HEK293 (cell line): Measurements from ENCODE around the gene RNF31.

Experiments
- ATF2 ChIP-seq: fragments of 450-650 bp; formaldehyde crosslinking; IDR thresholded peaks from 2 replicates; pipeline ENCODE4 v1.5.1; 2016; ENCODE audit warnings: missing biosample characterization, missing genetic modification characterization, low read depth
- IKZF3 ChIP-seq: fragments of 450-650 bp; IDR thresholded peaks from 2 replicates; pipeline ENCODE4 v1.5.0; 2018; ENCODE audit warnings: missing biosample characterization, mild to moderate bottlenecking, missing genetic modification characterization, moderate library complexity
- KLF7 ChIP-seq: fragments of 450-650 bp; formaldehyde crosslinking; IDR thresholded peaks from 2 replicates; pipeline ENCODE4 v1.5.1; 2016; ENCODE audit warnings: missing biosample characterization, missing genetic modification characterization, borderline replicate concordance
- SCRT1 ChIP-seq: fragments of 450-650 bp; formaldehyde crosslinking; IDR thresholded peaks from 2 replicates; pipeline ENCODE4 v1.5.1; 2016; ENCODE audit warnings: missing biosample characterization, missing genetic modification characterization, borderline replicate concordance
- SCRT2 ChIP-seq: fragments of 450-650 bp; formaldehyde crosslinking; IDR thresholded peaks from 2 replicates; pipeline ENCODE4 v1.5.1; 2016; ENCODE audit warnings: missing biosample characterization, missing genetic modification characterization
- SETDB1 ChIP-seq: IDR thresholded peaks from one replicate; pipeline ENCODE4 v1.6.1; 2017; ENCODE audit warnings: mild to moderate bottlenecking, low read length, moderate library complexity, mixed read lengths; ENCODE audit not compliant: insufficient read length
- SP2 ChIP-seq: fragments of 450-650 bp; formaldehyde crosslinking; IDR thresholded peaks from 2 replicates; pipeline ENCODE4 v1.5.1; 2016; ENCODE audit warnings: missing biosample characterization, missing genetic modification characterization
- SP7 ChIP-seq: fragments of 450-650 bp; formaldehyde crosslinking; IDR thresholded peaks from 2 replicates; pipeline ENCODE4 v1.5.1; 2016; ENCODE audit warnings: missing biosample characterization, missing genetic modification characterization
- ZBTB26 ChIP-seq: fragments of 450-650 bp; formaldehyde crosslinking; optimal IDR thresholded peaks from 2 replicates; pipeline ENCODE3; 2016; ENCODE audit warnings: missing biosample characterization, mild to moderate bottlenecking, missing genetic modification characterization
- ZBTB7A ChIP-seq: fragments of 450-650 bp; formaldehyde crosslinking; IDR thresholded peaks from 2 replicates; pipeline ENCODE4 v1.5.1; 2016; ENCODE audit warnings: low read depth, missing biosample characterization, missing genetic modification characterization
- ZFHX2 ChIP-seq: fragments of 450-650 bp; formaldehyde crosslinking; conservative IDR thresholded peaks from 2 replicates; pipeline ENCODE4 v1.5.1; 2016; ENCODE audit warnings: missing biosample characterization, missing genetic modification characterization
- ZNF10 ChIP-seq: fragments of 450-650 bp; formaldehyde crosslinking; IDR thresholded peaks from 2 replicates; pipeline ENCODE4 v1.5.1; 2017; ENCODE audit warnings: missing biosample characterization, missing genetic modification characterization
- ZNF148 ChIP-seq: fragments of 450-650 bp; formaldehyde crosslinking; IDR thresholded peaks from 2 replicates; pipeline ENCODE4 v1.5.0; 2017; ENCODE audit warnings: missing biosample characterization, missing genetic modification characterization, borderline replicate concordance
- ZNF175 ChIP-seq: fragments of 450-650 bp; formaldehyde crosslinking; IDR thresholded peaks from 2 replicates; pipeline ENCODE4 v1.5.1; 2016; ENCODE audit warnings: missing biosample characterization, missing genetic modification characterization
- ZNF2 ChIP-seq: fragments of 450-650 bp; formaldehyde crosslinking; IDR thresholded peaks from 2 replicates; pipeline ENCODE4 v1.5.1; 2016; ENCODE audit warnings: missing biosample characterization, missing genetic modification characterization
- ZNF311 ChIP-seq: fragments of 450-650 bp; formaldehyde crosslinking; IDR thresholded peaks from 2 replicates; pipeline ENCODE4 v1.5.1; 2017; ENCODE audit warnings: missing biosample characterization, missing genetic modification characterization, borderline replicate concordance
- ZNF366 ChIP-seq: fragments of 450-650 bp; formaldehyde crosslinking; conservative IDR thresholded peaks from 2 replicates; pipeline ENCODE4 v1.5.1; 2016; ENCODE audit warnings: missing biosample characterization, missing genetic modification characterization
- ZNF555 ChIP-seq: fragments of 450-650 bp; formaldehyde crosslinking; conservative IDR thresholded peaks from 2 replicates; pipeline ENCODE4 v1.5.1; 2017; ENCODE audit warnings: missing biosample characterization, mild to moderate bottlenecking, missing genetic modification characterization, inconsistent platforms
- ZNF560 ChIP-seq: fragments of 450-650 bp; formaldehyde crosslinking; IDR thresholded peaks from 2 replicates; pipeline ENCODE4 v1.5.1; 2017; ENCODE audit warnings: missing biosample characterization, missing genetic modification characterization, borderline replicate concordance
- ZNF585B ChIP-seq: fragments of 450-650 bp; formaldehyde crosslinking; IDR thresholded peaks from 2 replicates; pipeline ENCODE4 v1.5.1; 2016; ENCODE audit warnings: missing biosample characterization, missing genetic modification characterization
- ZNF610 ChIP-seq: fragments of 450-650 bp; formaldehyde crosslinking; IDR thresholded peaks from 2 replicates; pipeline ENCODE4 v1.5.1; 2016; ENCODE audit warnings: missing biosample characterization, missing genetic modification characterization, borderline replicate concordance
- ZNF621 ChIP-seq: fragments of 450-650 bp; formaldehyde crosslinking; IDR thresholded peaks from 2 replicates; pipeline ENCODE4 v1.5.1; 2017; ENCODE audit warnings: missing biosample characterization, missing genetic modification characterization
- ZNF626 ChIP-seq: fragments of 450-650 bp; sonication (Bioruptor Pico); formaldehyde crosslinking; IDR thresholded peaks from 2 replicates; pipeline ENCODE4 v1.5.1; 2018; ENCODE audit warnings: missing biosample characterization, missing genetic modification characterization, inconsistent platforms
- ZSCAN4 ChIP-seq: fragments of 450-650 bp; formaldehyde crosslinking; IDR thresholded peaks from 2 replicates; pipeline ENCODE4 v1.5.1; 2017; ENCODE audit warnings: missing biosample characterization, missing genetic modification characterization
- ZXDB ChIP-seq: fragments of 450-650 bp; formaldehyde crosslinking; IDR thresholded peaks from 2 replicates; pipeline ENCODE4 v1.5.1; 2016; ENCODE audit warnings: missing biosample characterization, missing genetic modification characterization
- TF ChIP-seq, protein P1 (sequence below): fragments of 450-650 bp; formaldehyde crosslinking; IDR thresholded peaks from 2 replicates; pipeline ENCODE4 v1.5.1; 2017; ENCODE audit warnings: missing biosample characterization, missing genetic modification characterization
- TF ChIP-seq, protein P2 (sequence below): fragments of 450-650 bp; formaldehyde crosslinking; IDR thresholded peaks from 2 replicates; pipeline ENCODE4 v1.5.1; 2017; ENCODE audit warnings: missing biosample characterization, missing genetic modification characterization
- TF ChIP-seq, protein P3 (sequence below): fragments of 450-650 bp; IDR thresholded peaks from 2 replicates; pipeline ENCODE4 v1.5.1; 2018; ENCODE audit warnings: missing biosample characterization, missing genetic modification characterization

RNF31 gene

DNA sequence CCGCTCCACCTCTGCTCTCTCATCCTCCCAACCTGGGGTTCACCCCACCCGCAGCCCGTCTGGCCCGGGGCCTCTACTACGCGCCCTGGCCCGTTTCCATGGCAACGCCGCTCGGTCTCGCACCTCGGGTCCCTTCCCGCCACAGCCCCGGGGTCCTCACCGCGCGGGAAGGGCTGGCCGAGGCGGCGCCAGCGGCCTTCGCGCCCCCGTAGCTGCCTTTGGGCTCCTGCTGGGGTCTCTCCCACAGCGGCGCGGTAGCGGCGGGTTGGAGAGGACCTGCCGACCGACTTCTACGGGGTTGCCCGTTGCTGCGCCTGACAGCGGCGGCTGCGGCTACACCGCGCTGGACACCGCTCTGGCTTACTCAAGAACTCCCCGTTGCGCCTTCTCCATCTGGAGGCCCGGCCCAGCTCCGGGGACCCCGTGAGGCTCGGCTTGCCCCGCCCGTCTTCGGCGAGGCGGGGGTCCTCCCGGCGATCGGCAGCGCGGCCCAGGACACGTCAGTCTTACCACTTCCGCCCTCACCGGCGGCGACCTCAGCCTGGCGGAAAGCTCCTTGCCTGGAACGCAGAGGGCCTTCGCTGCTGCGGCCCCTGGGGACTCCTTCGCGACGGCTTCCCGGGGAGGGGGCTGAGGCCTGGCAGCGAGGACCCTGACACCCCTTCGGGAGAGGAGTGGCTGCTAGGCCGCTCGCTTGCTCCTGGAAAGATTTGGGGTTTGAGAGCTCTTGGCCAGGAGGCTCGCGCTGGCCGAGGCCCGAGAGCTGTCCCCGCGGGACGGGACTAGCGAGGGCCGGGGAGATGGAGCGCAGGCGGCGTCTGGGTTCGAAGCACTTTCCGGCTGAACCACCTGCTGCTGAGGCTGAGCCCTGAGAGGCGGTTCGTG, 48.1 kb downstream of the RNF31 start, which contains the start of gene TM9SF1 (continued):
- TF ChIP-seq ZFHX2 (tag by site-specific recombination) (peak; percentile 42; the same call in 1 of the 2 replicates), ZNF555 (no peak), KLF7 (tag by site-specific recombination) (no peak), SP7 (tag by site-specific recombination) (peak; percentile 71; the same call in 1 of the 2 replicates), SCRT1 (tag by site-specific recombination) (peak; percentile 77), ZXDB (tag by site-specific recombination) (peak; percentile 99), ZNF175 (tag by site-specific recombination) (no peak), IKZF3 (tag by site-specific recombination) (no peak), ZNF10 (tag by site-specific recombination) (no peak), SETDB1 (peak; percentile 19), ZNF610 (peak; percentile 98), ZBTB7A (tag by site-specific recombination) (peak; percentile 95), ZNF621 (no peak), ZNF148 (tag by site-specific recombination) (no peak; the same call in 1 of the 2 replicates), SCRT2 (peak; percentile 98), ATF2 (tag by site-specific recombination) (peak; percentile 63; the same call in 1 of the 2 replicates), ZNF626 (tag by site-specific recombination) (no peak), ZBTB26 (peak; percentile 84), ZNF2 (0 out of 2 replicates have a peak, but pooled peaks have one; percentile 63), ZSCAN4 (tag by site-specific recombination) (peak; percentile 49; the same call in 1 of the 2 replicates), ZNF311 (no peak), ZNF560 (tag by site-specific recombination) (no peak), SP2 (peak; percentile 71), ZNF366 (tag by site-specific recombination) (no peak), ZNF585B (tag by site-specific recombination) (no peak)
- TF ChIP-seq, protein P1, sequence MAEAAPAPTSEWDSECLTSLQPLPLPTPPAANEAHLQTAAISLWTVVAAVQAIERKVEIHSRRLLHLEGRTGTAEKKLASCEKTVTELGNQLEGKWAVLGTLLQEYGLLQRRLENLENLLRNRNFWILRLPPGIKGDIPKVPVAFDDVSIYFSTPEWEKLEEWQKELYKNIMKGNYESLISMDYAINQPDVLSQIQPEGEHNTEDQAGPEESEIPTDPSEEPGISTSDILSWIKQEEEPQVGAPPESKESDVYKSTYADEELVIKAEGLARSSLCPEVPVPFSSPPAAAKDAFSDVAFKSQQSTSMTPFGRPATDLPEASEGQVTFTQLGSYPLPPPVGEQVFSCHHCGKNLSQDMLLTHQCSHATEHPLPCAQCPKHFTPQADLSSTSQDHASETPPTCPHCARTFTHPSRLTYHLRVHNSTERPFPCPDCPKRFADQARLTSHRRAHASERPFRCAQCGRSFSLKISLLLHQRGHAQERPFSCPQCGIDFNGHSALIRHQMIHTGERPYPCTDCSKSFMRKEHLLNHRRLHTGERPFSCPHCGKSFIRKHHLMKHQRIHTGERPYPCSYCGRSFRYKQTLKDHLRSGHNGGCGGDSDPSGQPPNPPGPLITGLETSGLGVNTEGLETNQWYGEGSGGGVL: peak; percentile 23
- TF ChIP-seq, protein P2, sequence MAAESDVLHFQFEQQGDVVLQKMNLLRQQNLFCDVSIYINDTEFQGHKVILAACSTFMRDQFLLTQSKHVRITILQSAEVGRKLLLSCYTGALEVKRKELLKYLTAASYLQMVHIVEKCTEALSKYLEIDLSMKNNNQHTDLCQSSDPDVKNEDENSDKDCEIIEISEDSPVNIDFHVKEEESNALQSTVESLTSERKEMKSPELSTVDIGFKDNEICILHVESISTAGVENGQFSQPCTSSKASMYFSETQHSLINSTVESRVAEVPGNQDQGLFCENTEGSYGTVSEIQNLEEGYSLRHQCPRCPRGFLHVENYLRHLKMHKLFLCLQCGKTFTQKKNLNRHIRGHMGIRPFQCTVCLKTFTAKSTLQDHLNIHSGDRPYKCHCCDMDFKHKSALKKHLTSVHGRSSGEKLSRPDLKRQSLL (tag by site-specific recombination): peak; percentile 64; the same call in 1 of the 2 replicates
- TF ChIP-seq, protein P3, sequence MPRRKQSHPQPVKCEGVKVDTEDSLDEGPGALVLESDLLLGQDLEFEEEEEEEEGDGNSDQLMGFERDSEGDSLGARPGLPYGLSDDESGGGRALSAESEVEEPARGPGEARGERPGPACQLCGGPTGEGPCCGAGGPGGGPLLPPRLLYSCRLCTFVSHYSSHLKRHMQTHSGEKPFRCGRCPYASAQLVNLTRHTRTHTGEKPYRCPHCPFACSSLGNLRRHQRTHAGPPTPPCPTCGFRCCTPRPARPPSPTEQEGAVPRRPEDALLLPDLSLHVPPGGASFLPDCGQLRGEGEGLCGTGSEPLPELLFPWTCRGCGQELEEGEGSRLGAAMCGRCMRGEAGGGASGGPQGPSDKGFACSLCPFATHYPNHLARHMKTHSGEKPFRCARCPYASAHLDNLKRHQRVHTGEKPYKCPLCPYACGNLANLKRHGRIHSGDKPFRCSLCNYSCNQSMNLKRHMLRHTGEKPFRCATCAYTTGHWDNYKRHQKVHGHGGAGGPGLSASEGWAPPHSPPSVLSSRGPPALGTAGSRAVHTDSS (tag by site-specific recombination): peak; percentile 45; the same call in 1 of the 2 replicates
